ENCODE results near the gene WDR37. TPM values are rescaled to one million over a fixed set of nuclear protein-coding genes. Genes with fewer than 3 reads are reported as not detected.
A peak's percentile ranks its signal among the peaks of the same experiment; 100 is the strongest.

Gene WDR37
- total RNA-seq, 4 donors from 2014 or later: 1.3 to 21.7 (median 11.2) TPM

DNA sequence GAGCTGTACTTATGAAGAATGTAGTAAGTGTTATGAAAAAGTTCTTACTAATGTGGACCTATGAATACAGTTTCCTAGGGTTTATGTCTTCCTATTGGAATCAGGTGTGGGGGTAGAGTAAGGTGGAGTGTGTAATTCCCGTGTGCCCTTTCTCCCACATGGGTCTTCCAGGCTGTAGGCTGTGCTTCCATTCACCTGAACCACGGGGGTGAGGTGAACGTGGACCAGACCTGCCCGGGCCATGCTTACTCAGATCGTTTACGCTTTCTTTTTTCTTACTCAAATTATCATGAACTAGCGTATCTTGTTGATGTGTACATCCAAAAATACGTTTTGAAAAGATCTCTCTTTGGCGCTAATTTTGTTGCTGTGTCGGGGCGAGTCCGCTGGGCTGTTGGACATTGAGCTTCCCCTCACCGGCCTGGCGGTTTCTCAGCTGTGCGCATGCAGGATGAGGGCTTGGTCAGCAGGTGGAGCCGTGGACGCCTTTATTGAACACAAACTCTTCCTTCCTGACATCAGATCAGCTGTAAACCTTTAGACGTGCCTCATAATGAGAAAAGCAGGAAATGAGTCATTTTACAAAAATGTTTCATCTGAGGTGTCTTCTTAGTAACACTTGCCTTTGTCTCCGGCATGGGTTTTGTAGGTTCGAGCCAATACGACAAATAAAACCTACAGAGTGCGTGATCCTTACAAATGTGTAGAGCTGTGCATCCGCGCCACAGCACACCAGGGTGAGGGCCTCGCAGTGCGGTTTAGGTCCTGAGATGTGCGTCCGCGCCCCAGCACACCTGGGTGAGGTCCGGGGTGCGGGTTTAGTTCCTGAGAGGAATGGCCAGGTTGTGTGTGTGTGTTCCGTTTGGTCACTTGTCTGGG is 53.8 kb downstream of the WDR37 start:
- no peaks in the 10 kb centered on the region for H3K36me3 ChIP-seq
- H3K27me3 ChIP-seq: no peaks in the 10 kb centered on the region
- H3K4me1 ChIP-seq: no peaks in the 10 kb centered on the region
- intact Hi-C loops (cut with DNase I; ENCODE audit: low total_unique reads): no loop called here
- H3K4me3 ChIP-seq: no peak overlapping the region
- peak; percentile 32 to 40 for DNase-seq
- no peak for TF ChIP-seq POLR2A (IDR thresholded peaks at IDR 0.05)
- TF ChIP-seq, protein P1, sequence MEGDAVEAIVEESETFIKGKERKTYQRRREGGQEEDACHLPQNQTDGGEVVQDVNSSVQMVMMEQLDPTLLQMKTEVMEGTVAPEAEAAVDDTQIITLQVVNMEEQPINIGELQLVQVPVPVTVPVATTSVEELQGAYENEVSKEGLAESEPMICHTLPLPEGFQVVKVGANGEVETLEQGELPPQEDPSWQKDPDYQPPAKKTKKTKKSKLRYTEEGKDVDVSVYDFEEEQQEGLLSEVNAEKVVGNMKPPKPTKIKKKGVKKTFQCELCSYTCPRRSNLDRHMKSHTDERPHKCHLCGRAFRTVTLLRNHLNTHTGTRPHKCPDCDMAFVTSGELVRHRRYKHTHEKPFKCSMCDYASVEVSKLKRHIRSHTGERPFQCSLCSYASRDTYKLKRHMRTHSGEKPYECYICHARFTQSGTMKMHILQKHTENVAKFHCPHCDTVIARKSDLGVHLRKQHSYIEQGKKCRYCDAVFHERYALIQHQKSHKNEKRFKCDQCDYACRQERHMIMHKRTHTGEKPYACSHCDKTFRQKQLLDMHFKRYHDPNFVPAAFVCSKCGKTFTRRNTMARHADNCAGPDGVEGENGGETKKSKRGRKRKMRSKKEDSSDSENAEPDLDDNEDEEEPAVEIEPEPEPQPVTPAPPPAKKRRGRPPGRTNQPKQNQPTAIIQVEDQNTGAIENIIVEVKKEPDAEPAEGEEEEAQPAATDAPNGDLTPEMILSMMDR (IDR thresholded peaks at IDR 0.05): peak in 3 of 4 experiments; percentile 22 to 47 (median 35)
- no peak overlapping the region for H3K27ac ChIP-seq
- H3K9me3 ChIP-seq: no peaks in the 10 kb centered on the region

DNA sequence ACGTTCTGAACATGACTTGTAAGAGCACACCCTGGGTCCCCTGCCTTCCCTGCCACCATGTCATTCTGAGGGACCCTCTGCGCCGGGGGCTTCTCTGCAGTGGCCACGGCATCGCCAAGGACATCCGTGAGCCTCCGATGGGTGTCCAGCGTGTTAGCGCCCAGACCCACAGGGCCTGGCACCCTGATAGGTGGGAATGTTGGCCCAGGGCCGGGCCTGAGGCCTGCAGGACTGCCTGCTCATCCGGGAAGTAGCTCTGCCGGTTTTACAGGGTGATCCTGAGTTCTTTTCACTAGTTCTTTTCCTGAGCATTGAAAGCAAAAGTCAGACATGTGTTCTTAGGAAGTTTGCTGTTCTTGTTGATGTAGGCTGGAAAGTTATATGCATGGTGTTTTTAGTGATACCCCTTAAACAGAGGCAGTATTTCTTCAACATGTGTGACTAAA is 54.5 kb downstream of the WDR37 start:
- no peaks in the 10 kb centered on the region for H3K9me3 ChIP-seq
- DNase-seq: no peak
- H3K27me3 ChIP-seq: no peaks in the 10 kb centered on the region
- intact Hi-C loops (cut with DNase I; ENCODE audit: low total_unique reads): no loop called here
- H3K36me3 ChIP-seq: no peaks in the 10 kb centered on the region
- TF ChIP-seq, protein P1 (IDR thresholded peaks at IDR 0.05): no peak
- TF ChIP-seq POLR2A (IDR thresholded peaks at IDR 0.05): no peak
- H3K4me1 ChIP-seq: no peaks in the 10 kb centered on the region
- no peak overlapping the region for H3K4me3 ChIP-seq
- no peak overlapping the region for H3K27ac ChIP-seq

DNA sequence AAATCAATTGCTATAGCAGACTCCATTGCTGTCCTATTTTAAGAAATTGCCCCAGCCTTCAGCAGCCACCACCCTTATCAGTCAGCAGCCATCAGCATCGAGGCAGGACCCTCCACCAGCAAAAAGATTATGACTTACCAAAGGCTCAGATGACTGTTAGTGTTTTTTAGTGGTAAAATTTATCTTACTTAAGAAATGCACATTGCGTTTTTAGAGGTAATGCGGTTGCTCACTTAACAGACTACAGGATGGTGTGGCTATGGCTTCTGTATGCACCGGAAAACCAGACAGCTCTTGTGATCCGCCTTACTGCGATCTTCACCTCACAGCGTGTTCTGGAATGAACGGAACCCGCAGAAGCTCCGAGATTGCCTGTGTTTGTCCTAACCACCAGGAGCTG is 58.1 kb downstream of the WDR37 start:
- no peak for DNase-seq
- H3K27ac ChIP-seq: no peak overlapping the region
- intact Hi-C loops (cut with DNase I; ENCODE audit: low total_unique reads): no loop called here
- no peaks in the 10 kb centered on the region for H3K4me1 ChIP-seq
- no peak overlapping the region for H3K4me3 ChIP-seq
- no peaks in the 10 kb centered on the region for H3K36me3 ChIP-seq
- TF ChIP-seq POLR2A (IDR thresholded peaks at IDR 0.05): no peak
- TF ChIP-seq, protein P1 (IDR thresholded peaks at IDR 0.05): no peak
- H3K9me3 ChIP-seq: no peaks in the 10 kb centered on the region
- H3K27me3 ChIP-seq: no peaks in the 10 kb centered on the region

DNA sequence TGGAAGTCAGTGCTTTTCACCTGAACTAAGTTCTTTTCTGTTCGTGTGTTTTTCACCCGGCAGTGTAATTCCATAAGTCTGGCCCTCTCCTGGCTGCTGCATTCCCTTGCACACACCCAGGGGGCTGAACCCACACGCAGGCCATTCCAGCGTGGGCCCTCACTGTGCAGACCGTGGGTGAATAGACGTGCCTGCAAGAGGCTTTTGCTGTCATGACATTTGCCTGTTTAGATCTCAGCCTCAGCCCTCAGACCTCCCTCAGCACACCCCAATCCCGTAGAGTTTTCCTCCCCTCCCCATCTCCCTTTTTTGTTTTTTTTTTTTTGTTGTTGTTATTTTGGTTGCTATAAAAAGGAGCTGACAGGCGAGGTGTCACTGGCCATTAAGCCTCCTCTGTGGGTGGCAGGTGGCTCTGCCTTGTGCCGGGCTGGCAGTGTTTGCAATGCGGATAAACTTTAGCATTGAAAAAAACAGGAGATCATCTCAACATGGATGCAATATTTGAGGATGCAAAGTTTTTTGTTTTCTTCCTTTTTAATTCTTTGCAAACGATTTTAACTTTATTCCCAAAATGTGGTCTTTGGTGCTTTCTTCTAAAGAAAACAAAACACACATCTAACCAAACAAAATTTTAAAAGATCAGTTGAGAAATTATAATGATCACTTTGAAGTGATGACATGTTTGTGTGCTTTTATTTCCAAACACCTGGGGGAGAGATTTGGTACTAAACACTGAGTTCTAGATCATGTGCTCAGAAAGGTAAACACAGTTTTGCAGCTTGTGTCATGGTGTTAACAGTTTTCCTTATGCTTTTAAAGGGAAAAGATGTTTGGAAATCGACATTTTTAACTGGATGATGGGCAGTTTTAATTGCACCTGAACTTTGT is 58.8 kb downstream of the WDR37 start:
- Histone ChIP-seq H3K27ac (no peak overlapping the region), H3K36me3 (no peaks in the 10 kb centered on the region), H3K27me3 (no peaks in the 10 kb centered on the region), H3K4me3 (no peak overlapping the region), H3K4me1 (no peaks in the 10 kb centered on the region), H3K9me3 (no peaks in the 10 kb centered on the region)
- TF ChIP-seq, protein P1 (IDR thresholded peaks at IDR 0.05): no peak
- no peak for TF ChIP-seq POLR2A (IDR thresholded peaks at IDR 0.05)
- intact Hi-C loops (cut with DNase I; ENCODE audit: low total_unique reads): no loop called here
- DNase-seq: no peak

DNA sequence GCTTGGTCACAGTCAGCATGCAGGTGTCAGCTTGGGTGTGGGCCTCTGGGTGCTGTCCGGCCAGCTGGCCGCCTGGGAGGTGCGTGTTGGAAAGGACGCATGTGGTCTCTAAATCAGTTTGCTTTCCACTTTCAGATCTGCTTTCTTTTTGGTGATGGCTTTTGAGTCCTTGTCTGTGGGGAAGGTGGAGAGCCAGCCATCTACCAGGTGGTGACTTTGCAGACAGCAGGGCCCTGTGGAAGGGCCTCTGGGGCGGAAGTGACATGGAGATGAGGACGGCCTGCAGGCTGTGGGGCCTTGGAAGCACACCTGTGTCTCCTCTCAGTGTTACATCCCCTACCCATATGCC is 59.4 kb downstream of the WDR37 start:
- Histone ChIP-seq H3K27me3 (no peaks in the 10 kb centered on the region), H3K36me3 (no peaks in the 10 kb centered on the region), H3K4me3 (no peak overlapping the region), H3K27ac (no peak overlapping the region), H3K9me3 (no peaks in the 10 kb centered on the region), H3K4me1 (no peaks in the 10 kb centered on the region)
- TF ChIP-seq, protein P1 (IDR thresholded peaks at IDR 0.05): no peak
- no peak for TF ChIP-seq POLR2A (IDR thresholded peaks at IDR 0.05)
- intact Hi-C loops (cut with DNase I; ENCODE audit: low total_unique reads): no loop called here
- no peak for DNase-seq

Data from uterus (tissue), 4 donors.